Measurements from ENCODE around the gene FLT3.

DNA sequence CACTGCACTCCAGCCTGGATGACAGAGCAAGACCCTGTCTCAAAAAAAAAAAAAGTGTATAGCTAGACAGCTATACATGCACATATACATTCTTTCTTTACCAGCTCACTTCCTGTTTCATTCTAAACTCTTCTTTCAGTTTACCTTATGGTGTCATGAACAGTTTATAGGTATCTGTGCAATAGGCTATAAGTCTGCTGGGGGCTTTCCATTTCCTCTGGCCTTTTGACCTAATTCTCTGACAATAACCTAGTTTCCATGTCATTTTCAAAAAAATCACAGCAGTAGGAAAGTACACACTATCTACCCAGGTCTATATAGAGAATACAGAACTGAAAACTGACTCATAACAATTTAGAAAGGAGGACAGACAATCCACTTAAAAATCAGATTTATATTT lies 87.5 kb downstream of the FLT3 start:
- no peak for TF ChIP-seq POLR2A (IDR thresholded peaks at IDR 0.05)
- TF ChIP-seq, protein P1, sequence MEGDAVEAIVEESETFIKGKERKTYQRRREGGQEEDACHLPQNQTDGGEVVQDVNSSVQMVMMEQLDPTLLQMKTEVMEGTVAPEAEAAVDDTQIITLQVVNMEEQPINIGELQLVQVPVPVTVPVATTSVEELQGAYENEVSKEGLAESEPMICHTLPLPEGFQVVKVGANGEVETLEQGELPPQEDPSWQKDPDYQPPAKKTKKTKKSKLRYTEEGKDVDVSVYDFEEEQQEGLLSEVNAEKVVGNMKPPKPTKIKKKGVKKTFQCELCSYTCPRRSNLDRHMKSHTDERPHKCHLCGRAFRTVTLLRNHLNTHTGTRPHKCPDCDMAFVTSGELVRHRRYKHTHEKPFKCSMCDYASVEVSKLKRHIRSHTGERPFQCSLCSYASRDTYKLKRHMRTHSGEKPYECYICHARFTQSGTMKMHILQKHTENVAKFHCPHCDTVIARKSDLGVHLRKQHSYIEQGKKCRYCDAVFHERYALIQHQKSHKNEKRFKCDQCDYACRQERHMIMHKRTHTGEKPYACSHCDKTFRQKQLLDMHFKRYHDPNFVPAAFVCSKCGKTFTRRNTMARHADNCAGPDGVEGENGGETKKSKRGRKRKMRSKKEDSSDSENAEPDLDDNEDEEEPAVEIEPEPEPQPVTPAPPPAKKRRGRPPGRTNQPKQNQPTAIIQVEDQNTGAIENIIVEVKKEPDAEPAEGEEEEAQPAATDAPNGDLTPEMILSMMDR (IDR thresholded peaks at IDR 0.05) = no peak

Data from testis (tissue), 2 donors.